BE2C (cell line): ENCODE measurements around the gene LSM2.

Experiments used
- DNase-seq: peaks from one replicate; pipeline ENCODE4 v3.0.0-alpha.2; 2020
- H3K27me3 ChIP-seq: fragments of 250-450 bp; sonication (Bioruptor Pico); 2 replicates; pipeline ENCODE4 v1.5.1; 2020; ENCODE audit warnings: mild to moderate bottlenecking
- H3K36me3 ChIP-seq: fragments of 250-450 bp; sonication (Bioruptor Pico); 2 replicates; pipeline ENCODE4 v1.5.1; 2020; ENCODE audit warnings: mild to moderate bottlenecking
- H3K4me1 ChIP-seq: fragments of 250-450 bp; sonication (Bioruptor Pico); 2 replicates; pipeline ENCODE4 v1.5.1; 2020
- H3K4me3 ChIP-seq: 2 replicates; pipeline ENCODE4 v1.5.1; 2011; ENCODE audit warnings: low read depth, low read length
- H3K9me3 ChIP-seq: fragments of 250-450 bp; sonication (Bioruptor Pico); 2 replicates; pipeline ENCODE4 v1.5.1; 2020
- CTCF ChIP-seq: IDR thresholded peaks from 2 replicates; pipeline ENCODE4 v1.5.1; 2012; ENCODE audit warnings: mild to moderate bottlenecking, low read depth, low read length

Gene LSM2

DNA sequence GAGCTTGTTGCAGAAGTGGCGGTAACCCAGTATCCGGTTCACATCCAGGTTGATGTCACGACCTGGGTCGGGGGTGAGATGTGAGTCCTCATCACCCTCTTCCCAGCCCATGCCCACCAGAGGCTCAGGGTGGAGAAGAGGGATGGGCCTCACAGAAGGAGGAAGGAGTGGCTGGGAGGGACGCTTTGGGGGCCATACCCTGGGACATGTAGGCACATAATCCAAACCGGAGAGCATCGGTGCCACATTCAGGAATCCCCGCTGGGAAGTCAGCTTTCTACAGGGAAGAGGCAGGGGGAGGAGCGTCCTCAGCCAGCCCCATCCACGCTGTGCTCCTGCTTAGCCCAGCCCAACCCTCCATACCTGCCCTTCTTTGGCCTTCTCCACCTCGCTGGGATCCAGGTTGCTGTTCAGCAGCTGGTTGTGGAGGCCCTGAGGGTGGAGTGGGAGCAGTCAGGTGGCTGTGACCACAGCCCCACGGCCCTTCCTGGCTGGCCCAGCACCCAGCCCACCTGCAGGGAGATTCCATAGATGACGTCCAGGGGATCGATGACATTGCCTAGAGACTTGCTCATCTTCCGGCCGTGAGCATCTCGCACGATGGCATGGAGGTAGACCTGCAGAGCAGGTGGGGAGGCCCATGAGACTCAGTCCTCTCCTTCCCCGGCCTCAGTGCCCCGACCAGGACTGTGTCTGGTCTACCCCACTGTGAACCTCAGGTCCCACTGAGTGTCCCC, 26.1 kb downstream of the LSM2 start:
- peaks cover 10% of the 10 kb centered on the region for H3K4me1 ChIP-seq
- H3K4me3 ChIP-seq = no peak overlapping the region
- H3K27me3 ChIP-seq = no peaks in the 10 kb centered on the region
- no peak for TF ChIP-seq CTCF
- H3K36me3 ChIP-seq = peaks cover 77% of the 10 kb centered on the region
- no peak for DNase-seq
- H3K9me3 ChIP-seq = no peaks in the 10 kb centered on the region

- no peaks in the 10 kb centered on the region for H3K9me3 ChIP-seq
- H3K27me3 ChIP-seq = no peaks in the 10 kb centered on the region
- no peak for TF ChIP-seq CTCF
- peaks cover 10% of the 10 kb centered on the region for H3K4me1 ChIP-seq
- DNase-seq = no peak
- peaks cover 69% of the 10 kb centered on the region for H3K36me3 ChIP-seq
- no peak overlapping the region for H3K4me3 ChIP-seq
These were observed 26.9 kb downstream of the LSM2 start for GRCh38 chr6:31779908-31780307.

- no peaks in the 10 kb centered on the region for H3K9me3 ChIP-seq
- no peak for DNase-seq
- no peak overlapping the region for H3K4me3 ChIP-seq
- no peak for TF ChIP-seq CTCF
- H3K27me3 ChIP-seq = no peaks in the 10 kb centered on the region
- H3K36me3 ChIP-seq = peaks cover 62% of the 10 kb centered on the region
- peaks cover 10% of the 10 kb centered on the region for H3K4me1 ChIP-seq
These were observed 27.5 kb downstream of the LSM2 start for GRCh38 chr6:31778999-31779885.

DNA sequence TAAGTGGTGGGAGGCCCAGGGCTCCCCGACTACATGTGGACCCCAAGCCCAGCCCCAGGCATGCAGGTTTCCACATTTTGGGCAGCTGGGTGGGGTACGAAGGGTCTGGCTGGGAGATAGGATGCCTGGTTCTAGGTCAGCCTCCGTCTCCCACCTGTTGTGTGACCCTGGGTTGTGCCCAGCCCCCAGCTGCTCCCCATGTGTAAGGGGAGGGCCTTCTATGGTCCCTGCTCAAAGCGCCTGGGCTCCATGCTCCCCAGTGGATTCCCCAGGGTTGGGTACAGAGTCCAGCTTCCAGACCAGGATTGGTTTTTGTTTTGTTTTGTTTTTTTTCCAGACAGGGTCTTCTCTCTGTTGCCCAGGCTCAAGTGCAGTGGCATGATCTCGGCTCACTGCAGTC, 28.6 kb downstream of the LSM2 start:
- peaks cover 52% of the 10 kb centered on the region for H3K36me3 ChIP-seq
- no peaks in the 10 kb centered on the region for H3K9me3 ChIP-seq
- no peaks in the 10 kb centered on the region for H3K27me3 ChIP-seq
- no peak for TF ChIP-seq CTCF
- H3K4me1 ChIP-seq = peaks cover 10% of the 10 kb centered on the region
- no peak overlapping the region for H3K4me3 ChIP-seq
- no peak for DNase-seq

- Histone ChIP-seq H3K36me3 (peaks cover 47% of the 10 kb centered on the region), H3K4me3 (no peak overlapping the region), H3K4me1 (peaks cover 10% of the 10 kb centered on the region), H3K27me3 (no peaks in the 10 kb centered on the region), H3K9me3 (no peaks in the 10 kb centered on the region)
- TF ChIP-seq CTCF = no peak
- no peak for DNase-seq
These were observed 29.1 kb downstream of the LSM2 start for GRCh38 chr6:31777667-31778050.
